ENCODE results near the gene EVI2A. TPM values are rescaled to one million over a fixed set of nuclear protein-coding genes. Genes with fewer than 3 reads are reported as not detected.
A peak's percentile ranks its signal among the peaks of the same experiment; 100 is the strongest.

EVI2A gene
- total and polyA plus RNA-seq, 8 donors: 1.9 to 30.9 (median 2.9) TPM

DNA sequence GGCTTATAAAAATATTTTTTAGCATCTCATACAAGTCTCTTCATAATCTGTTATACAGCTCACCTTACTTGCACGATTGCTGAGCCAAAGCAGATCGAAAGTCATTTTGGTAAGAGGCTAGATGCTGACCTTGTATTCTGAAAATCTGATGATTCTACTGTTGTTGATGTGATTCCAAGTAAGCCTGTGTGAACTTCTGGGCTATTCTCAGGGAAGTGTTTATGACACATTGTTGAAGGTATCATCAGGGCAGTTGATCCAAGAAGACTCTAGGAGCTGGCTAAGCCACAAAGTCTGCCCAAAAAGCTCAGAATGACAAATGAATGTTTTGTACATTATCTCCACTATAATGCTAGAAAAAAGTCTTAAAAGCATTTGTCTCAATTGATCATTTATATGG, 40.4 kb downstream of the EVI2A start:
- DNase-seq: no peak
- intact Hi-C loops (cut with DNase I): no loop called here
- H3K4me3 ChIP-seq: no peak overlapping the region
- no peaks in the 10 kb centered on the region for H3K4me1 ChIP-seq
- TF ChIP-seq, protein P1, sequence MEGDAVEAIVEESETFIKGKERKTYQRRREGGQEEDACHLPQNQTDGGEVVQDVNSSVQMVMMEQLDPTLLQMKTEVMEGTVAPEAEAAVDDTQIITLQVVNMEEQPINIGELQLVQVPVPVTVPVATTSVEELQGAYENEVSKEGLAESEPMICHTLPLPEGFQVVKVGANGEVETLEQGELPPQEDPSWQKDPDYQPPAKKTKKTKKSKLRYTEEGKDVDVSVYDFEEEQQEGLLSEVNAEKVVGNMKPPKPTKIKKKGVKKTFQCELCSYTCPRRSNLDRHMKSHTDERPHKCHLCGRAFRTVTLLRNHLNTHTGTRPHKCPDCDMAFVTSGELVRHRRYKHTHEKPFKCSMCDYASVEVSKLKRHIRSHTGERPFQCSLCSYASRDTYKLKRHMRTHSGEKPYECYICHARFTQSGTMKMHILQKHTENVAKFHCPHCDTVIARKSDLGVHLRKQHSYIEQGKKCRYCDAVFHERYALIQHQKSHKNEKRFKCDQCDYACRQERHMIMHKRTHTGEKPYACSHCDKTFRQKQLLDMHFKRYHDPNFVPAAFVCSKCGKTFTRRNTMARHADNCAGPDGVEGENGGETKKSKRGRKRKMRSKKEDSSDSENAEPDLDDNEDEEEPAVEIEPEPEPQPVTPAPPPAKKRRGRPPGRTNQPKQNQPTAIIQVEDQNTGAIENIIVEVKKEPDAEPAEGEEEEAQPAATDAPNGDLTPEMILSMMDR (IDR thresholded peaks at IDR 0.05): no peak
- no peaks in the 10 kb centered on the region for H3K9me3 ChIP-seq
- peaks cover 0 to 11% of the 10 kb centered on the region in 2 donors for H3K36me3 ChIP-seq
- ATAC-seq: no peak
- H3K27ac ChIP-seq: no peak overlapping the region
- no peaks in the 10 kb centered on the region for H3K27me3 ChIP-seq

DNA sequence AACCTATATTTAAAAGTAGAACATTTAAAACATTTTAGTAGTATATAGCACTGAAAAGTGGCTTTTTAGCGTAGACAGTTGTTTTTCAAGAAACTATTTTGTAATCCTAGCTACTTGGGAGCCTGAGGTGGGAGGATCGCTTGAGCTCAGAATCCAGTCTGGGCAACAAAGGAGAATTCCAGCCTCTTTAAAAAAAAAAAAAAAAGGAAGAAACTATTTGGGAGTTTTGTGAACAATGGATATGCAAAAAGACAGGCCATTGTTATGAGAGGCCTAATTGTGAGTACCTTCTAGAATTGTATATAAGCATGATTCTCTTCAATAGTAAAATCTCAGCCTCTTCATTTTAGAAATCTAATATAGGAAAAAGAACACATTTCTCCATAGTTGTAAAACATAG, 42.0 kb downstream of the EVI2A start:
- Histone ChIP-seq H3K27me3 (no peaks in the 10 kb centered on the region), H3K4me1 (peaks cover 5 to 13% of the 10 kb centered on the region in 2 donors), H3K27ac (no peak overlapping the region), H3K4me3 (no peak overlapping the region), H3K36me3 (peaks cover 0 to 8% of the 10 kb centered on the region in 2 donors), H3K9me3 (no peaks in the 10 kb centered on the region)
- TF ChIP-seq, protein P1 (IDR thresholded peaks at IDR 0.05): no peak
- ATAC-seq: no peak
- intact Hi-C loops (cut with DNase I): no loop called here
- DNase-seq: no peak

DNA sequence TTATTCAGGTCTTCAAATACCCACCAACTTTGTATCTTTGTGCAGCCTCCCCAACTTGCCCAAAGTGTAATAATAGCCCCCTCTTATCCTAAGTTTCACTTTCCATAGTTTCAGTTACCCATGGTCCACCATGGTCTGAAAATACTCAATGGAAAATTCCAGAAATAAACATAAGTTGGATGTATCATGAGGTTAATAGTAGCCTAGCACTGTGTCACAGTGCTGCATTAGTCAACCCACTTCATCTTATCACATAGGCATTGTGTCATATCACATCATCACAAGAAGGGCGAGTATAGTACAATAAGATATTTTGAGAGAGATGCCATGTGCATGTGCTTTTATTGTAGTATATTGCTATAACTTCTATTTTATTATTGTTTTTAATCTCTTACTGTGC, 46.3 kb downstream of the EVI2A start:
- Histone ChIP-seq H3K27me3 (no peaks in the 10 kb centered on the region), H3K4me1 (peaks cover 11 to 28% of the 10 kb centered on the region in 2 donors), H3K36me3 (peaks cover 0 to 7% of the 10 kb centered on the region in 2 donors), H3K27ac (peak overlapping the region in 1 of 2 donors; percentile 77), H3K4me3 (no peak overlapping the region), H3K9me3 (no peaks in the 10 kb centered on the region)
- ATAC-seq: peak; percentile 14
- TF ChIP-seq, protein P1 (IDR thresholded peaks at IDR 0.05): no peak
- intact Hi-C loops (cut with DNase I): no loop called here
- no peak for DNase-seq

DNA sequence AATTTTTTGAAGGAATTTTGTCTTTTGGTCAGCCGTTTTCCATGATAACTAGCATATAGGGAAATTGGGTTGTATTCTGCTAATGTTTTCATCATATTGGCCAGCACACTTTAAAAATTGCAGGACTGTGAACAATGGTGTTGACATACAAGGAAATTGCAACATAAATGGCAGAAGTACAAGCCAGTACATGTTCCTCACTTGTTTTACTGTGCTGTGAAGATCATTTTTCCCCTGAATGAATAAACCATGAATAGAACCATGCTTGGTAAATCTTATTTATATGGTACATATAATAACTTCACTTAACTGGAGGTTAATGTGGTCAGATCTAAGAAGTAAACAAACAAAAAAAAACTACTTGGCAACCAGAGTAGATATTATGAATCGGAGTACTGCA, 47.2 kb downstream of the EVI2A start:
- H3K4me1 ChIP-seq: peaks cover 15 to 28% of the 10 kb centered on the region in 2 donors
- no peaks in the 10 kb centered on the region for H3K27me3 ChIP-seq
- no peak overlapping the region for H3K4me3 ChIP-seq
- H3K36me3 ChIP-seq: peaks cover 0 to 10% of the 10 kb centered on the region in 2 donors
- DNase-seq: peak in 2 of 4 donors; percentile 40 to 62
- TF ChIP-seq, protein P1 (IDR thresholded peaks at IDR 0.05): no peak
- H3K9me3 ChIP-seq: no peaks in the 10 kb centered on the region
- intact Hi-C loops (cut with DNase I): no loop called here
- peak; percentile 76 for ATAC-seq
- H3K27ac ChIP-seq: peak overlapping the region; percentile 67 to 77

DNA sequence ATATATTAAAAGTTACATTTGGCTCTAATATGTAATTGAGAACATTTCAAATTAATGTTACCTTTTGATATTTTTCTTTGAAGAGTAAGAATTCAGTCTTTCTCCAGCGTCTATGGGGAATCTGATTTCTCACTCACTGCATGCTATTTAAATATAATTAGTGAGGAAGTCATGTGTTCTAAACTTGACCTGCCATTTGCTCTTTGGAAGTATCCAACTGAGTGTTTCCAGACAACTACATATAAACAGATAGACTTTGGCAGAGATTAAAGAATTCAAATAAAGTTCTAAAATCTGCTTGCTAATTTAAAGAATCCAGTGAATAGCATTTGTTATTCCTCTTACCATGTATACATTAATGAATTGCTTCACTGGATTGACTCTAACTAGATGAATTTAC, 47.9 kb downstream of the EVI2A start:
- peak in 2 of 4 donors; percentile 19 to 26 for DNase-seq
- intact Hi-C loops (cut with DNase I): no loop called here

More for the DNA sequence above, 47.9 kb downstream of the EVI2A start:
- TF ChIP-seq, protein P1 (IDR thresholded peaks at IDR 0.05): no peak
- peak overlapping the region; percentile 67 to 77 for H3K27ac ChIP-seq
- no peak overlapping the region for H3K4me3 ChIP-seq
- no peaks in the 10 kb centered on the region for H3K9me3 ChIP-seq
- H3K4me1 ChIP-seq: peaks cover 18 to 28% of the 10 kb centered on the region in 2 donors
- no peaks in the 10 kb centered on the region for H3K27me3 ChIP-seq
- H3K36me3 ChIP-seq: peaks cover 0 to 10% of the 10 kb centered on the region in 2 donors
- peak; percentile 9 for ATAC-seq
